ENCODE data around the gene HRH2.
A peak's percentile ranks its signal among the peaks of the same experiment; 100 is the strongest.

HRH2 gene

GRCh38 chr5:175679411-175679810 is 21.5 kb downstream of the HRH2 start:
- DNase-seq = no peak

GRCh38 chr5:175680020-175680419 is 22.1 kb downstream of the HRH2 start:
- peak in 1 of 2 experiments; percentile 19 for DNase-seq

GRCh38 chr5:175680463-175680862 is 22.6 kb downstream of the HRH2 start:
- DNase-seq = no peak

- peak; percentile 21 to 39 for DNase-seq
Observed at GRCh38 chr5:175681045-175681967, 23.4 kb downstream of the HRH2 start.

GRCh38 chr5:175681968-175682340 is 24.1 kb downstream of the HRH2 start:
- DNase-seq = no peak

- DNase-seq = peak in 1 of 2 experiments; percentile 17
Observed at GRCh38 chr5:175682664-175683063, 24.8 kb downstream of the HRH2 start.

GRCh38 chr5:175683231-175683630 is 25.4 kb downstream of the HRH2 start:
- DNase-seq = no peak

- no peak for DNase-seq
Observed at GRCh38 chr5:175683921-175684320, 26.1 kb downstream of the HRH2 start.

GRCh38 chr5:175684931-175685330 is 27.1 kb downstream of the HRH2 start:
- no peak for DNase-seq

GRCh38 chr5:175685701-175686350 is 28.0 kb downstream of the HRH2 start:
- no peak for DNase-seq

- DNase-seq = no peak
Observed at GRCh38 chr5:175686396-175686795, 28.5 kb downstream of the HRH2 start.

- DNase-seq = no peak
Observed at GRCh38 chr5:175686826-175687225, 29.0 kb downstream of the HRH2 start.

- no peak for DNase-seq
Observed at GRCh38 chr5:175687231-175687701, 29.4 kb downstream of the HRH2 start.

- peak in 1 of 2 experiments; percentile 6 for DNase-seq
Observed at GRCh38 chr5:175688352-175689146, 30.7 kb downstream of the HRH2 start.

- DNase-seq = no peak
Observed at GRCh38 chr5:175689147-175689991, 31.5 kb downstream of the HRH2 start.

- DNase-seq = no peak
Observed at GRCh38 chr5:175690025-175690424, 32.2 kb downstream of the HRH2 start.

GRCh38 chr5:175690586-175690985 is 32.7 kb downstream of the HRH2 start:
- DNase-seq = no peak

- no peak for DNase-seq
Observed at GRCh38 chr5:175691761-175692160, 33.9 kb downstream of the HRH2 start.

- DNase-seq = no peak
Observed at GRCh38 chr5:175692235-175692995, 34.5 kb downstream of the HRH2 start.

GRCh38 chr5:175692996-175693710 is 35.3 kb downstream of the HRH2 start:
- DNase-seq = no peak

- DNase-seq = no peak
Observed at GRCh38 chr5:175693741-175694140, 35.9 kb downstream of the HRH2 start.
